Adrenal gland (tissue), 5 donors: ENCODE results near the gene SF3B2.

ENCODE experiments used
- POLR2A ChIP-seq, 2 donors: fragments of 450-650 bp; IDR thresholded peaks; one replicate each; pipeline ENCODE4 v1.6.1; 2017; ENCODE audit warnings: antibody characterized with exemption in 2 of 2, mild to moderate bottlenecking in 2 of 2, moderate library complexity in 1 of 2
- TF ChIP-seq, protein P1 (sequence below), 6 experiments: fragments of 450-650 bp in 4 of 6; fragments of 200-600 bp in 2 of 6; sonication (generic) in 1 of 6; IDR thresholded peaks; 1 replicate in 5 of 6; 2 replicates in 1 of 6; pipeline versions ENCODE4 v1.5.1 to v1.8.0; 2016 to 2021; ENCODE audit warnings: antibody characterized with exemption in 6 of 6, mild to moderate bottlenecking in 2 of 6, moderate library complexity in 1 of 6
- donor health status: DM: no; HTN: no; CAD: no.

DNA sequence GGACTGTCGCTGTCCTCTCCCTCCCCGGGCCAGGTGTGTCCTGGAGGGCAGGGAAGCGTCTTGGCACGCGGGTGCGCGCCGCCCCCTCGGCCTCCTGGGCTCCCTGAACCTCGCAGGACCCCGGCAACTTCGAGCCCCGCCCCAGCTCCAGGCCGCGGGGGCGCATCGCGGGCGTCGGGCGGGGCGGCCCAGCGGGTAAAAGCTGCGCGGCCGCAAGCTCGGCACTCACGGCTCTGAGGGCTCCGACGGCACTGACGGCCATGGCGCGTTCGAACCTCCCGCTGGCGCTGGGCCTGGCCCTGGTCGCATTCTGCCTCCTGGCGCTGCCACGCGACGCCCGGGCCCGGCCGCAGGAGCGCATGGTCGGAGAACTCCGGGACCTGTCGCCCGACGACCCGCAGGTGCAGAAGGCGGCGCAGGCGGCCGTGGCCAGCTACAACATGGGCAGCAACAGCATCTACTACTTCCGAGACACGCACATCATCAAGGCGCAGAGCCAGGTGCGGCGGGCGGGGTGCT, 40.3 kb upstream of the SF3B2 start, which contains the start of gene CST6:
- TF ChIP-seq, protein P1, sequence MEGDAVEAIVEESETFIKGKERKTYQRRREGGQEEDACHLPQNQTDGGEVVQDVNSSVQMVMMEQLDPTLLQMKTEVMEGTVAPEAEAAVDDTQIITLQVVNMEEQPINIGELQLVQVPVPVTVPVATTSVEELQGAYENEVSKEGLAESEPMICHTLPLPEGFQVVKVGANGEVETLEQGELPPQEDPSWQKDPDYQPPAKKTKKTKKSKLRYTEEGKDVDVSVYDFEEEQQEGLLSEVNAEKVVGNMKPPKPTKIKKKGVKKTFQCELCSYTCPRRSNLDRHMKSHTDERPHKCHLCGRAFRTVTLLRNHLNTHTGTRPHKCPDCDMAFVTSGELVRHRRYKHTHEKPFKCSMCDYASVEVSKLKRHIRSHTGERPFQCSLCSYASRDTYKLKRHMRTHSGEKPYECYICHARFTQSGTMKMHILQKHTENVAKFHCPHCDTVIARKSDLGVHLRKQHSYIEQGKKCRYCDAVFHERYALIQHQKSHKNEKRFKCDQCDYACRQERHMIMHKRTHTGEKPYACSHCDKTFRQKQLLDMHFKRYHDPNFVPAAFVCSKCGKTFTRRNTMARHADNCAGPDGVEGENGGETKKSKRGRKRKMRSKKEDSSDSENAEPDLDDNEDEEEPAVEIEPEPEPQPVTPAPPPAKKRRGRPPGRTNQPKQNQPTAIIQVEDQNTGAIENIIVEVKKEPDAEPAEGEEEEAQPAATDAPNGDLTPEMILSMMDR (IDR thresholded peaks at IDR 0.05), result no peak
- no peak for TF ChIP-seq POLR2A (IDR thresholded peaks at IDR 0.05)
